ENCODE measurements around the gene CHRM1. TPM values are rescaled to one million over a fixed set of nuclear protein-coding genes. Genes with fewer than 3 reads are reported as not detected.
"Not testable (repeated sequence)": the region's sequence is repeated elsewhere in the genome, so short reads cannot be mapped to it uniquely, and the experiment has no call there.

Gene CHRM1
- total RNA-seq, 1 experiment from 2014 or later: not detected

DNA sequence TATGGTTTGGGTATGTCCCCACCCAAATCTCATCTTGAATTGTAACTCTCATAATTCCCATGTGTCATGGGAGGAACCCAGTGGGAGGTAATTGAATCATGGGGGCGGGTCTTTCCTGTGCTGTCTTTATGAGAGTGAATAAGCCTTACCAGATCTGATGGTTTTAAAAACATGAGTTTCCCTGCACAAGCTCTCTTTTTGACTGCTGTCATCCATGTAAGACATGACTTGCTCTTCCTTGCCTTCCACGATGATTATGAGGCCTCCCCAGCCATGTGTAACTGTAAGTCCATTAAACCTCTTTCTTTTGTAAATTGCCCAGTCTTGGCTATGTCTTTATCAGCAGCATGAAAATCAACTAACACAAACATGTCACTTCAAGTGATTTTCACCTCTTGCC, 16.4 kb upstream of the CHRM1 start:
- not testable (repeated sequence) for H4K5ac ChIP-seq (ENCODE audit: insufficient read length, low read depth, low read length); H2AFZ ChIP-seq (ENCODE audit: low read length); H2AK5ac ChIP-seq (ENCODE audit: insufficient read length, low read length); H3K14ac ChIP-seq (ENCODE audit: insufficient read depth, low read length); H3K23ac ChIP-seq (ENCODE audit: insufficient read length, low read depth, low read length); H4K20me1 ChIP-seq (ENCODE audit: control insufficient read depth, insufficient read depth, insufficient read length); H3K18ac ChIP-seq (ENCODE audit: insufficient read length, low read depth, low read length); H3K79me1 ChIP-seq (ENCODE audit: insufficient read depth, low read depth, low read length, poor library complexity, severe bottlenecking); H3K27ac Mint-ChIP-seq; H3K4me2 ChIP-seq (ENCODE audit: insufficient read depth, insufficient read length, low read length); H3T11ph ChIP-seq (ENCODE audit: low read length); H2BK12ac ChIP-seq (ENCODE audit: insufficient read length, low read depth, low read length); H3K4me3 Mint-ChIP-seq; H2BK5ac ChIP-seq (ENCODE audit: insufficient read length, low read length); H3K36me3 Mint-ChIP-seq (ENCODE audit: insufficient read depth in 1 of 3, low read depth in 3 of 3); H3K27me3 Mint-ChIP-seq (ENCODE audit: low read depth); H3K4me1 ChIP-seq (ENCODE audit: insufficient read depth, low read length); H3K9me3 ChIP-seq (ENCODE audit: control insufficient read depth, low read depth, low read length); H3K9ac ChIP-seq (ENCODE audit: extremely low read depth, insufficient read length, low read length); H3K56ac ChIP-seq (ENCODE audit: insufficient read length, low read depth, low read length); H3K23me2 ChIP-seq (ENCODE audit: insufficient read length, low read depth, low read length, poor library complexity, severe bottlenecking); H2BK15ac ChIP-seq (ENCODE audit: low read depth, low read length); H2BK20ac ChIP-seq (ENCODE audit: low read depth, low read length, poor library complexity, severe bottlenecking); H3K4ac ChIP-seq (ENCODE audit: low read depth, low read length); DNase-seq; H3K79me2 ChIP-seq (ENCODE audit: insufficient read depth, low read length); H3K9me3 Mint-ChIP-seq; H2BK120ac ChIP-seq (ENCODE audit: low read depth, low read length, poor library complexity, severe bottlenecking); H3K27ac ChIP-seq (ENCODE audit: insufficient read length, low read depth, low read length); H4K8ac ChIP-seq (replicated peaks; ENCODE audit: insufficient read length, low read depth, low read length); H3K27me3 ChIP-seq (ENCODE audit: insufficient read depth, low read length); H4K91ac ChIP-seq (ENCODE audit: insufficient read length, low read depth, low read length)
- WGBS (ENCODE audit: extremely low coverage, insufficient read length, low lambda C conversion rate): no CpG with 5 or more reads among the region's 2 CpGs
- H3K4me1 Mint-ChIP-seq: peaks cover 4 to 12% of the 10 kb centered on the region in 2 experiments; a peak in 3 of 4 replicates
